HEK293T (cell line): ENCODE results near the gene LRMDA.

Experiments
- ELF4 ChIP-seq: fragments of 450-650 bp; IDR thresholded peaks from 2 replicates; pipeline ENCODE4 v1.6.1; 2017; ENCODE audit warnings: antibody characterized with exemption
- FOXA1 ChIP-seq: fragments of 450-650 bp; IDR thresholded peaks from 2 replicates; pipeline ENCODE4 v1.6.1; 2016; ENCODE audit warnings: mild to moderate bottlenecking
- FOXM1 ChIP-seq: fragments of 450-650 bp; IDR thresholded peaks from 2 replicates; pipeline ENCODE4 v1.6.1; 2017; ENCODE audit warnings: mild to moderate bottlenecking, borderline replicate concordance
- SP1 ChIP-seq: fragments of 450-650 bp; IDR thresholded peaks from 2 replicates; pipeline ENCODE4 v1.6.1; 2017
- SUZ12 ChIP-seq: fragments of 450-650 bp; IDR thresholded peaks from 2 replicates; pipeline ENCODE4 v1.6.1; 2016; ENCODE audit warnings: mild to moderate bottlenecking

DNA sequence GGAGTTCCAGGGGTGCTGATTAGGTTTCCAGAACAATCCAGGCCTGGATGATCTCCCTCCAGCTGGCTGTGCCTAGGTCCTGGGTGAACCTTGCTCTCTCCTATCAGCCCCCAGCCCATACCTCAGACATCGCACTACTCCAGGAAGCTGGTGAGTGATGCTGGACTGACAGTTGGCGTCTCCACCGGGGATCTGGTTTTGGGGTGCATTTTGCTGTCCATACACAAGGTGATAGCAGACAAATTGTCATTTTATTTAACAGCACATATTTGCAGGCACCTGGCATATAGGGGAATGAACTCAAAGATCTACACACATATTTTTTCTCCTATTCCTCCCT lies 601.2 kb downstream of the LRMDA start:
- TF ChIP-seq SP1 (no peak), FOXM1 (no peak), FOXA1 (no peak), SUZ12 (no peak), ELF4 (no peak)
